IPS-18a (cell line): ENCODE results near the gene FGFBP1.
"Not testable (repeated sequence)": the region's sequence is repeated elsewhere in the genome, so short reads cannot be mapped to it uniquely, and the experiment has no call there.

ENCODE experiments used
- H3K27ac ChIP-seq: one replicate; pipeline ENCODE4 v1.5.1; 2013; ENCODE audit warnings: low read length
- H3K27me3 ChIP-seq: one replicate; pipeline ENCODE4 v1.6.1; 2013; ENCODE audit warnings: mild to moderate bottlenecking, low read length; ENCODE audit not compliant: control insufficient read depth, insufficient read depth
- H3K36me3 ChIP-seq: one replicate; pipeline ENCODE4 v1.6.1; 2013; ENCODE audit warnings: low read depth, low read length; ENCODE audit not compliant: control insufficient read depth
- H3K4me1 ChIP-seq: one replicate; pipeline ENCODE4 v1.6.1; 2013; ENCODE audit warnings: low read depth, low read length; ENCODE audit not compliant: control insufficient read depth
- H3K4me3 ChIP-seq: one replicate; pipeline ENCODE4 v1.5.1; 2013; ENCODE audit warnings: low read length
- H3K9ac ChIP-seq: one replicate; pipeline ENCODE4 v1.6.1; 2013; ENCODE audit warnings: mild to moderate bottlenecking, low read length, moderate library complexity
- H3K9me3 ChIP-seq: one replicate; pipeline ENCODE4 v1.6.1; 2013; ENCODE audit warnings: low read depth, low read length; ENCODE audit not compliant: control insufficient read depth

Gene FGFBP1

DNA sequence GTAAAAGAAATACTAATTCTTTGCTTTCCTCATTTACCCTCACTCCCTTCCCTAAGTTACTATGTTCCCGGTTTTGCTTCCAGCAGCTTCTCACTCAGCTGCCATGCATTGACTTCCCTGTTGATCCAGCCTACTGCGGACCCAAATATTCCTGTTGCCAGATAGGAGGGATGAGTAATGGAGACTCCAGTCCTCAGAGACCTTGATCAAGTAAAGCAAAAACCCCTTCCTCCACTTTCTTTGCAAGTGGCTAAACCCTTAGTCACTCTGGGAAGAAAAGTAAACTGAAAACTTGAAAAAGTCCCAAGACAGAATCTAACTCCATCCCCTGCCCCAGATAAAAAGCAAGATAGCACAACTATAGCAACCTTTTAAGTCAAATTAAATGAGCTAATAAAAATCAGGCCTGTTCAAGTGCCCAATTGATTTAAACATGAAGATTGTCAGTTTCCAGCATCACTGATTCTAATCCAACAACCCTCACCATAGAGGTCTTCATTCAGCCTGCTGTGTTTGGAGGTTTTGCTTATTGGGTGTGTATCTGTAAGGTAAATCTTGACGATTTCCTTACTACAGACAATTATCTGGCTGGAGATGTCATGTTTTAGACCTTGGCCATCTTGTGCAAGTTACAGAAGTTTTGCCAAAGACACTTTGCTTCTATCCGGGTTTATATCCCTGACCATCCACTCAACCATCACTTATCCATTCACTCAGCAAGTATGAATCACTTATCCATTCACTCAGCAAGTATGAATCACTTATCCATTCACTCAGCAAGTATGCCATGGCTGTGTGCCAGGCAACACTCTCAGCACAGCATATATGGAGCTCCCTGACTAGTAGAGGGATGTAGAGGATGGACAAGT, 17.6 kb downstream of the FGFBP1 start:
- H3K4me3 ChIP-seq, result no peak overlapping the region
- H3K4me1 ChIP-seq, result no peaks in the 10 kb centered on the region
- no peaks in the 10 kb centered on the region for H3K27me3 ChIP-seq
- no peaks in the 10 kb centered on the region for H3K36me3 ChIP-seq
- no peaks in the 10 kb centered on the region for H3K9me3 ChIP-seq
- H3K9ac ChIP-seq, result no peak overlapping the region
- H3K27ac ChIP-seq, result no peak overlapping the region

- Histone ChIP-seq H3K27ac (no peak overlapping the region), H3K4me1 (no peaks in the 10 kb centered on the region), H3K9ac (no peak overlapping the region)
These were observed 19.9 kb downstream of the FGFBP1 start for GRCh38 chr4:15918484-15919129.

DNA sequence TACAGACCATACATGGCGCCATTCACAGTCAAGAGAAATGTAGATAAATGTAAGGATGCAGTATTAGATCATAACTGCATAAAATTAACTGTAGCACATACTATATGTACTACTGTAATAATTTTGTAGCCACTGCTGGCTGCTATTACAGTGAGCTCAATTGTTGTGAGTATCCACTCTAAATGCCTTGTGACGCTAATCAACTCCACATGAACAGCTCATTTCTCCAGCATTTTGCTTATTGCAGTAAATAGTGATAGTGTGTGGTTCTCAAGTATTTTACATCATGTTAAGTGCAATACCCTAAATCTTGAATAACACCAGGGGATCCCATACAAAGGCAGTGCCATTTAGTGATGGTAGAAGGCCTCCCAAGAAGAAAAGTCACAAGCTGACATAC, 21.2 kb downstream of the FGFBP1 start:
- no peaks in the 10 kb centered on the region for H3K4me1 ChIP-seq
- H3K9me3 ChIP-seq, result no peaks in the 10 kb centered on the region
- no peak overlapping the region for H3K9ac ChIP-seq
- no peaks in the 10 kb centered on the region for H3K36me3 ChIP-seq
- no peak overlapping the region for H3K4me3 ChIP-seq
- H3K27me3 ChIP-seq, result no peaks in the 10 kb centered on the region
- no peak overlapping the region for H3K27ac ChIP-seq

More at GRCh38 chr4:15918484-15919129, 19.9 kb downstream of the FGFBP1 start:
- no peaks in the 10 kb centered on the region for H3K27me3 ChIP-seq
- H3K36me3 ChIP-seq, result no peaks in the 10 kb centered on the region
- no peak overlapping the region for H3K4me3 ChIP-seq
- H3K9me3 ChIP-seq, result no peaks in the 10 kb centered on the region

GRCh38 chr4:15916358-15916757, 22.2 kb downstream of the FGFBP1 start:
- H3K9me3 ChIP-seq, H3K27me3 ChIP-seq, H3K4me1 ChIP-seq, H3K4me3 ChIP-seq, H3K27ac ChIP-seq, H3K36me3 ChIP-seq, H3K9ac ChIP-seq: not testable (repeated sequence)

DNA sequence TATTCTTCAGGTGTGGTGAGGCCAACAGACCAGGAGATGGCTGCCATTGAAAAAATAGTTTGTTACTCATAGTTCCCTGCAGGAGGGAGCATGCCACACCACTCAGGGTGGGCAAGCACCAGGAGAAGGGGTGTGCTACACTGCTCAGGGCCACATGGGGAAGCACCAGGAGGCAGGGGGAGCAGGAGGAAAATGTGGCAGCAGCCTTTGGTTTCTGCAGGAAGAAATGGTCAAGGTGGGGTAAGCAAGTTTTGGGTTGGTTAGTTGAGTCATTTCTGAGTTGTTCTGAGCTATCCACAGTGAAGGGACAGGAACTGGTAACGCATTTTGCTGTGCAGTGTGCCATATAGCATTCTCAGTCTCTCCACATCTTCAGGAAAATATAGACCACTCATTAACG, 23.8 kb downstream of the FGFBP1 start:
- Histone ChIP-seq H3K27ac (no peak overlapping the region), H3K36me3 (no peaks in the 10 kb centered on the region), H3K4me1 (no peaks in the 10 kb centered on the region), H3K9ac (no peak overlapping the region), H3K9me3 (no peaks in the 10 kb centered on the region), H3K27me3 (no peaks in the 10 kb centered on the region), H3K4me3 (no peak overlapping the region)

DNA sequence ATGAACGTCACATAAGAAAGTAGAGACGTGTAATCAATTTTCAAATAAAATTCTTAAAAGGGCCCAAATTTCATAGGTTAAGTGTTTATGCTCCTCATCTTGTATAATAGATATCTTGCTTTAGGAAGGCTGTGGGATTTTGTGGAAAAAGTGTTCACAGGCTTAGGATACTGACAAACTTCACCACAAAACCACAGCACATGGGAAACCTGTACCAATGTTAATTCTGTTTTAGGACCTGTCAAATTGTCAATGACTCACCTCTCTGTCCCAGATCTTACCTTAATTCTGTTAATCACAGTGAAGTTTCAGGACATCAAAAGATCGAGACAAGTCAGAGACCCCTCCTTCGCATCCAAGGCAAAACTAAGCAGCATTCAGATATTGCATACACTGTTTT, 24.2 kb downstream of the FGFBP1 start:
- no peak overlapping the region for H3K9ac ChIP-seq
- no peak overlapping the region for H3K27ac ChIP-seq
- H3K4me1 ChIP-seq, result no peaks in the 10 kb centered on the region
- H3K27me3 ChIP-seq, result no peaks in the 10 kb centered on the region
- no peak overlapping the region for H3K4me3 ChIP-seq
- H3K9me3 ChIP-seq, result no peaks in the 10 kb centered on the region
- H3K36me3 ChIP-seq, result no peaks in the 10 kb centered on the region

DNA sequence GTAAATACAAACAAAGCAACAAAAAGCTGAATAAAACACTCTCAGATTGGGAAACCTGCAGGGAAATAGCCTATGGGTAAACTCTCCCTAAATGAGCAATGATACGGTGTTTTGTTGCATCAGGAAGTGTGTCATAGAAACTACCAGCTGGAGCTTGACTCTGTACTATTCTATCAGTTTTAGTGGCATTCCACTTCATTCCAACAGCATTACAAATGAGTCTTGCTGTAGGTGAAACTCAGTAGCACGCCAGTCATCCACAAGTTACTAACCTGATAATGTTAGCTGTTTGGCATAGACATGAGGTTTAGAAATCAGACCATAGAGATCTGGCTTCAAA, 24.9 kb downstream of the FGFBP1 start:
- H3K27ac ChIP-seq, result no peak overlapping the region

GRCh38 chr4:15912961-15913630, 25.4 kb downstream of the FGFBP1 start:
- Histone ChIP-seq H3K27ac (no peak overlapping the region), H3K9me3 (no peaks in the 10 kb centered on the region), H3K4me1 (no peaks in the 10 kb centered on the region), H3K9ac (no peak overlapping the region), H3K27me3 (no peaks in the 10 kb centered on the region), H3K4me3 (no peak overlapping the region), H3K36me3 (no peaks in the 10 kb centered on the region)

More for the DNA sequence above, 24.9 kb downstream of the FGFBP1 start:
- Histone ChIP-seq H3K36me3 (no peaks in the 10 kb centered on the region), H3K9me3 (no peaks in the 10 kb centered on the region), H3K4me1 (no peaks in the 10 kb centered on the region), H3K4me3 (no peak overlapping the region), H3K27me3 (no peaks in the 10 kb centered on the region), H3K9ac (no peak overlapping the region)

DNA sequence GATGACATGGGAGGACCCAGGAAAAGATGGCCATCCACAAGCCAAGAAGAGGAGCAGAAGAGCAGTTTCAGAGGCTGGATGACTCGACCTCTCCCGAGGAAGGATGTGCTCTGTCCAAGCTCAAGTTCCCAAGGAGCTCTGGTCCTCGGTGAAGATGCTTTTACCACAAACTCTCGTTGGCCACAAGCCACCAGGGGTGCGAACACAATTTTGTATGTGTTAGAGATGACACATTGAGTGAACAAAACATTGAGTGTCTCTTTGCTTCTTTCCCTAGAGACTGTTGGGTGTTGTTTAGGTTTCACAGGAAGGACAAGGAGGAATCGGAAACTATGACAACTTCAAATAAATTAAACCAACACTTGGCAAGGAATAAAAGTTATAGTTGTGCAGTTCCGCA, 26.3 kb downstream of the FGFBP1 start:
- H3K4me1 ChIP-seq, result no peaks in the 10 kb centered on the region
- no peak overlapping the region for H3K27ac ChIP-seq
- no peak overlapping the region for H3K4me3 ChIP-seq
- H3K27me3 ChIP-seq, result no peaks in the 10 kb centered on the region
- H3K9ac ChIP-seq, result no peak overlapping the region
- no peaks in the 10 kb centered on the region for H3K9me3 ChIP-seq
- no peaks in the 10 kb centered on the region for H3K36me3 ChIP-seq

- no peak overlapping the region for H3K27ac ChIP-seq
- H3K4me1 ChIP-seq, result no peaks in the 10 kb centered on the region
- H3K9me3 ChIP-seq, result no peaks in the 10 kb centered on the region
- no peak overlapping the region for H3K4me3 ChIP-seq
- no peaks in the 10 kb centered on the region for H3K27me3 ChIP-seq
- no peaks in the 10 kb centered on the region for H3K36me3 ChIP-seq
- no peak overlapping the region for H3K9ac ChIP-seq
These were observed 28.2 kb downstream of the FGFBP1 start for GRCh38 chr4:15910155-15910940.

DNA sequence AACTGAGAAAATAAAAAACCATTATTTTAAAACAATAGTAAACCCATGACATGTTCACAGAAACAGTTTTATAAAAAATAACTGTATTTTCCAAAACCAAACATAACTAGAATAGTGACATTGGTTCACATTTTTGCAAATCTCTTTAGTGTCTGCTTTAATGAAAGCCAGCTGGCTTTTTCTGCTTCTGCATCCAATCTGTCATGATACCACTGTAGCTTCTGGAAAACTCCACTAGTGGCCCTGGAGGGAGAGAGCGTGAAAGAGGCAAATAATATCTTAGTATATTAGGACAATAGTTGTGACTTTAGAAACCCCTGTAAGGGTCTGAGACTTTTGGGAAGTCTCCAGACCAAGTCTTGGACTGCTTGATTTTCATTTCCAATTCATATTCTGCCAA, 31.1 kb downstream of the FGFBP1 start:
- Histone ChIP-seq H3K36me3 (no peaks in the 10 kb centered on the region), H3K4me3 (no peak overlapping the region), H3K4me1 (no peaks in the 10 kb centered on the region), H3K27me3 (no peaks in the 10 kb centered on the region), H3K9ac (no peak overlapping the region), H3K27ac (no peak overlapping the region), H3K9me3 (no peaks in the 10 kb centered on the region)
